HepG2 (cell line): ENCODE data around the gene KIAA1549. TPM values are rescaled to one million over a fixed set of nuclear protein-coding genes. Genes with fewer than 3 reads are reported as not detected.
A peak's percentile ranks its signal among the peaks of the same experiment; 100 is the strongest.

Experiments used
- HIVEP1 ChIP-seq: sonication (generic); formaldehyde crosslinking; IDR thresholded peaks from 2 replicates; pipeline ENCODE4 v1.4.0; 2020; ENCODE audit warnings: mild to moderate bottlenecking, missing genetic modification reagents
- MAZ ChIP-seq, 2 experiments: sonication (generic) in 1 of 2; formaldehyde crosslinking in 1 of 2; IDR thresholded peaks; 2 replicates each; pipeline versions ENCODE4 v1.5.0 to v1.6.1; 2012 to 2020; ENCODE audit warnings: low read depth in 2 of 2, mild to moderate bottlenecking in 2 of 2, borderline replicate concordance in 1 of 2, improper control_type of control experiment in 1 of 2, low read length in 1 of 2, missing genetic modification reagents in 1 of 2, moderate library complexity in 1 of 2
- PRMT3 ChIP-seq: sonication (generic); formaldehyde crosslinking; IDR thresholded peaks from 2 replicates; pipeline ENCODE4 v1.8.1; 2022; ENCODE audit warnings: low read depth, mild to moderate bottlenecking, moderate library complexity, missing genetic modification reagents, borderline replicate concordance
- RNF2 ChIP-seq: fragments of 450-650 bp; conservative IDR thresholded peaks from 2 replicates; pipeline ENCODE4 v1.6.1; 2016; ENCODE audit warnings: low read depth
- ZBTB14 ChIP-seq: sonication (generic); formaldehyde crosslinking; IDR thresholded peaks from 2 replicates; pipeline ENCODE4 v1.4.0; 2020; ENCODE audit warnings: missing genetic modification reagents
- ZBTB4 ChIP-seq: sonication (generic); formaldehyde crosslinking; IDR thresholded peaks from 2 replicates; pipeline ENCODE4 v1.4.0; 2020; ENCODE audit warnings: missing genetic modification reagents, mild to moderate bottlenecking, borderline replicate concordance
- ZBTB7A ChIP-seq: sonication (generic); formaldehyde crosslinking; IDR thresholded peaks from 2 replicates; pipeline ENCODE4 v1.8.0; 2022; ENCODE audit warnings: mild to moderate bottlenecking, missing genetic modification reagents
- ZFP41 ChIP-seq: sonication (generic); formaldehyde crosslinking; IDR thresholded peaks from 2 replicates; pipeline ENCODE4 v1.4.0; 2020; ENCODE audit warnings: mild to moderate bottlenecking, missing genetic modification reagents, borderline replicate concordance
- ZFY ChIP-seq: sonication (generic); formaldehyde crosslinking; IDR thresholded peaks from 2 replicates; pipeline ENCODE4 v1.4.0; 2020; ENCODE audit warnings: missing genetic modification reagents
- ZNF292 ChIP-seq: sonication (generic); formaldehyde crosslinking; IDR thresholded peaks from 2 replicates; pipeline ENCODE4 v1.8.1; 2022; ENCODE audit warnings: mild to moderate bottlenecking, low read depth, missing genetic modification reagents, borderline replicate concordance
- ZNF446 ChIP-seq: sonication (generic); formaldehyde crosslinking; IDR thresholded peaks from 2 replicates; pipeline ENCODE4 v1.5.0; 2020; ENCODE audit warnings: mild to moderate bottlenecking, missing genetic modification reagents
- ZNF687 ChIP-seq: sonication (generic); formaldehyde crosslinking; IDR thresholded peaks from 2 replicates; pipeline ENCODE4 v1.5.1; 2020; ENCODE audit warnings: mild to moderate bottlenecking, missing genetic modification reagents, moderate library complexity
- polyA plus RNA-seq, 8 experiments: library from polyadenylated mRNA; depleted of rRNA in 3 of 8; stranded (reverse) in 7 of 8; unstranded in 1 of 8; fragments of >200 nt; fragmentation: Illumina TruSeq in 4 of 8; extraction: Trizol in 4 of 8; gene quantifications; 2 replicates each; pipeline versions ENCODE4 v1.2.1 to v1.2.3, GENCODE V29; 2011 to 2016; ENCODE audit warnings: low read depth in 4 of 8, missing spikeins in 1 of 8, mixed read lengths in 1 of 8; ENCODE audit not compliant: insufficient read depth in 1 of 8
- total RNA-seq, 5 experiments: library from RNA; depleted of rRNA; stranded (reverse); fragments of >200 nt; fragmentation: Illumina TruSeq; extraction: Trizol; gene quantifications; 2 replicates each; pipeline ENCODE4 v1.2.3, GENCODE V29; 2016; ENCODE audit warnings: low read depth in 1 of 5
- TF ChIP-seq, protein P1 (sequence below): sonication (generic); formaldehyde crosslinking; IDR thresholded peaks from 2 replicates; pipeline ENCODE4 v1.4.0; 2020; ENCODE audit warnings: mild to moderate bottlenecking, missing genetic modification reagents
- TF ChIP-seq, protein P2 (sequence below): sonication (generic); formaldehyde crosslinking; IDR thresholded peaks from 2 replicates; pipeline ENCODE4 v1.8.0; 2022; ENCODE audit warnings: low read depth, missing genetic modification reagents

KIAA1549 gene
- total and polyA plus RNA-seq, 2 of the 13 experiments (the other 11 are each of a cell fraction or from before 2014, with no cell fraction given): 1.1 to 1.8 TPM

GRCh38 chr7:138981332-138982203 lies at the start of gene KIAA1549 (continued):
- TF ChIP-seq ZBTB4 (CRISPR knock-in tag): 0 out of 2 replicates have a peak, but pooled peaks have one; percentile 50
- 0 out of 2 replicates have a peak, but pooled peaks have one; percentile 16 for TF ChIP-seq ZNF446 (CRISPR knock-in tag)
- peak; percentile 5; the same call in 1 of the 2 replicates for TF ChIP-seq PRMT3 (CRISPR knock-in tag)
- TF ChIP-seq ZNF292 (CRISPR knock-in tag): peak; percentile 62; the same call in 1 of the 2 replicates
- TF ChIP-seq RNF2: peak; percentile 65; the same call in 1 of the 2 replicates
- TF ChIP-seq HIVEP1: peak; percentile 51
- TF ChIP-seq ZFP41: no peak
- TF ChIP-seq ZBTB7A: 0 out of 2 replicates have a peak, but pooled peaks have one; percentile 25
- TF ChIP-seq ZBTB14 (CRISPR knock-in tag): peak; percentile 72
- TF ChIP-seq, protein P1, sequence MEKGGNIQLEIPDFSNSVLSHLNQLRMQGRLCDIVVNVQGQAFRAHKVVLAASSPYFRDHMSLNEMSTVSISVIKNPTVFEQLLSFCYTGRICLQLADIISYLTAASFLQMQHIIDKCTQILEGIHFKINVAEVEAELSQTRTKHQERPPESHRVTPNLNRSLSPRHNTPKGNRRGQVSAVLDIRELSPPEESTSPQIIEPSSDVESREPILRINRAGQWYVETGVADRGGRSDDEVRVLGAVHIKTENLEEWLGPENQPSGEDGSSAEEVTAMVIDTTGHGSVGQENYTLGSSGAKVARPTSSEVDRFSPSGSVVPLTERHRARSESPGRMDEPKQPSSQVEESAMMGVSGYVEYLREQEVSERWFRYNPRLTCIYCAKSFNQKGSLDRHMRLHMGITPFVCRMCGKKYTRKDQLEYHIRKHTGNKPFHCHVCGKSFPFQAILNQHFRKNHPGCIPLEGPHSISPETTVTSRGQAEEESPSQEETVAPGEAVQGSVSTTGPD (CRISPR knock-in tag): no peak
- TF ChIP-seq ZNF687: peak; percentile 79
- peak; percentile 62 for TF ChIP-seq ZFY (CRISPR knock-in tag)
- TF ChIP-seq MAZ (IDR thresholded peaks at IDR 0.05; ENCODE audit: borderline replicate concordance, low read depth, low read length): no peak
- TF ChIP-seq MAZ (CRISPR knock-in tag; IDR thresholded peaks at IDR 0.05; ENCODE audit: low read depth): 0 out of 2 replicates have a peak, but pooled peaks have one; percentile 41
- TF ChIP-seq, protein P2, sequence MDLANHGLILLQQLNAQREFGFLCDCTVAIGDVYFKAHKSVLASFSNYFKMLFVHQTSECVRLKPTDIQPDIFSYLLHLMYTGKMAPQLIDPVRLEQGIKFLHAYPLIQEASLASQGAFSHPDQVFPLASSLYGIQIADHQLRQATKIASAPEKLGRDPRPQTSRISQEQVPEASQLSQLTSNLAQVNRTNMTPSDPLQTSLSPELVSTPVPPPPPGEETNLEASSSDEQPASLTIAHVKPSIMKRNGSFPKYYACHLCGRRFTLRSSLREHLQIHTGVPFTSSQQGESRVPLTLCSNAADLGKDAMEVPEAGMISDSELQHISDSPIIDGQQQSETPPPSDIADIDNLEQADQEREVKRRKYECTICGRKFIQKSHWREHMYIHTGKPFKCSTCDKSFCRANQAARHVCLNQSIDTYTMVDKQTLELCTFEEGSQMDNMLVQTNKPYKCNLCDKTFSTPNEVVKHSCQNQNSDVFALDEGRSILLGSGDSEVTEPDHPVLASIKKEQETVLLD: peak; percentile 48; the same call in 1 of the 2 replicates
